ENCODE results near the gene UPK3B. TPM values are rescaled to one million over a fixed set of nuclear protein-coding genes. Genes with fewer than 3 reads are reported as not detected.
"Not testable (repeated sequence)": the region's sequence is repeated elsewhere in the genome, so short reads cannot be mapped to it uniquely, and the experiment has no call there.

UPK3B gene
- total RNA-seq, 1 experiment from 2014 or later = 0.64 TPM

DNA sequence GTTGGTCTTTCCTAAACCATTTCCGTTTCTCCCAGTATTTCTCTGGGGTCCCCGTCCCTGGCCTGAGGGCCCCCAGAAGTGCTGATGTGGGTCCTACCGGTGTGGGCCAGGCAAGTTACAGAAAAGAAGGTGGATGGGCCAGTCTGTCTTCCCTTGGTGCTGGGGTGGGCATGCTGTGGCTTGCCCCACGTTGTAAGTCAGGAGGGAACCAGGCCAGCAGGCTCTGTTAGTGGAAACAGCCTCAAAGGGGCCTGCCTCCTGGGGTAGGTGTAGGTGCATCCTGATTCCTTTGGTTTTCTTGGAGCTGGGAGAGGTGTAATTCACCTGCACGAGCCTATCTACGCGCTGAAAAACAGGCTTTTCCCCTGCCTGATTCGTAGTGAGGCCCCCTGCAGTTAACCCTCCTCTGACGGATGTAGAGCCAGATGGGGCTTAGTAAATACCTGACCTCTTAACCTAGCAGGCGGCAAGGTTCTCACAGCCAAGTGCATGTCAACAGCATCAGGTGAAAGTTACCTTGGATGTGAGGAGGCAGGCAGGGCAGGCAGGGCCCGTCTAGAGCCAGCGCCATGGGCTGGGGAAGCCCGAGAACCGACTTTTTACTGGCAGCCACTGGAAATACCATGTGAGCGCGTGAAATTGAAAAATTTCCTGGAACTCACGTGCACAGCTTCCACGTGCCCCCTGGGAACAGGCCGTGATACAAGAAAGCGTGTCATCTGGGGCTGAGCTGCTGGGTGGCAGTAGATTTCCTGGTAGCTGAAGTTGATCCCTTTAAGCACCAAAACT lies 24.3 kb upstream of the UPK3B start:
- in situ Hi-C loops (cut with HindIII; ENCODE audit: low pct_unique_long_range_greater_than_20kb, low sequenced_read_pairs); DNase-seq (ENCODE audit: low read depth): not testable (repeated sequence)

DNA sequence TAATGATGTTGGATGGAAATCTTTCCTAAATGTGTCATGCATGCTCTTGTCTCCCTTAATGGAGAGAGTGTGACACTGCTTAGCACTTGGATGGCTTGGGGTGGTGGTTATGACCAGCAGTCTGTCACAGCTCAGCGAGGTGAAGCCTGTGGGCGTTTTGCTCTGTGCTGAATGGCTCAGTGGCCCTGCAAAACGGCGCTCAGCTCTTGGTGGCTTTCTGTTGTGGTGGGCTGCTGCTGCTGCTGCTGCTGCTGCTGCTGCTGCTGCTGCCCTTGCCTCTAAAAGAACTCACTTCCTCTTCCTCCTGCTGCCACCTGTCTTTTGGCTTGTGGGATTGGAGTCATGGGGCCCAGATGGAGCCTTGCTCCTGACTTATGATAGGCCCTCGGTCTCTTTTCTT lies 23.7 kb upstream of the UPK3B start:
- DNase-seq (ENCODE audit: low read depth); in situ Hi-C loops (cut with HindIII; ENCODE audit: low pct_unique_long_range_greater_than_20kb, low sequenced_read_pairs): not testable (repeated sequence)

DNA sequence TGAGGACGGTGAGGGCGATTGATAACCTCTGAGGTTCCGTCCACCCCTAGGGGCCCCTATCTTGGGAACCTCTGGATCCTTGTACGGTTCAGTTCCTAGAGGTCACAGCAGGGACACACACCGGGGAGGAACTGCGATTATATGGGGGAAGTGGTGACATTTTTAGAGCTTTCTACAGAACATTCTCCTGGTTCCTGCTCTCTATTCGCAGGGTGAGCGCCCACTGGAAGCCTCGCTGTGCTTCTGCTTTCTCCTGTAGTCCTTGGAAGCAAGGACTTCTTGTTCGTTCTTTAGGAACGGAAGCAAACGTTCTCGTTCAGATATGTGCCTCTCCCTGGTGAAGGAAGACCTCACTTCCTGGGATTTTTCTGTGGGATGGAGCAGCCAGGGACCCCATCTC lies 22.4 kb upstream of the UPK3B start:
- in situ Hi-C loops (cut with HindIII; ENCODE audit: low pct_unique_long_range_greater_than_20kb, low sequenced_read_pairs); DNase-seq (ENCODE audit: low read depth): not testable (repeated sequence)

DNA sequence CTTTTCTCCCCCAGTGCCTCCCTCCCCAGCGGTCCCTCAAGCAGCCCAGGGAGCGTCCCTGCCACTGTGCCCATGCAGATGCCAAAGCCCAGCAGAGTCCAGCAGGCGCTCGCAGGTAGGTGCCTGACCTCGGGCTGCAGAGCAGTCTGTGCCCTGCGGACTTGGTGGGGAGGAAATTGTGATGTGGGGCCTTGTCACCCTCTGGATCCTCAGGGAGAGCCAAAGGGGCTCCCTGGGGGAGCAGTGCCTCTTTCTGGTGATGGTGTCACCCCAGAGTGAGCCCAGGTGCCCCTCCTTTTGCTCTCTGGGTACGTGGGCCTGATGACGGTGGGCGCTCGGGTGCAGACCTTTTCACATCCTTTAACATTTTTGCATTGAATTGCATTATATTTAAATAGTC lies 18.2 kb upstream of the UPK3B start:
- DNase-seq (ENCODE audit: low read depth); in situ Hi-C loops (cut with HindIII; ENCODE audit: low pct_unique_long_range_greater_than_20kb, low sequenced_read_pairs): not testable (repeated sequence)

DNA sequence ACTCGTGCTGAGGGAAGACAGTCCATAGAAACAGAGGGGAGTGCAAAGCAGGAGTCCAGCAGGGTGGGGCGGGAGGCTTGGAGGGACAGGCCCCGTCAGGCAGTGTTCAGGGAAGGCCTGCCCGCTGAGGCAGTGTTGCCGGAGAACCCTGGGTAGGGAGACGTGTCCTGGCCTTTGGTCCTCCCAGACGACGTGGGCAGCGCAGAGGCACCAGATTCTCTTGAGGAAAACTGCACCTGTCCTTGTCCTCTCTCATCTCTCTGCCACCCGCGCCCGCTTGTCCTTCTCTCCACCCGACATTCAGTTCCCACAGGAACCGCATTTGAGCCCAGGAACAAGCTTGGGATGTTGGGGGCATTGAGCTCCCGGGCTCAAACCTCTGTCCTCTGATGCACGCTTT lies 14.6 kb upstream of the UPK3B start:
- in situ Hi-C loops (cut with HindIII; ENCODE audit: low pct_unique_long_range_greater_than_20kb, low sequenced_read_pairs); DNase-seq (ENCODE audit: low read depth): not testable (repeated sequence)

DNA sequence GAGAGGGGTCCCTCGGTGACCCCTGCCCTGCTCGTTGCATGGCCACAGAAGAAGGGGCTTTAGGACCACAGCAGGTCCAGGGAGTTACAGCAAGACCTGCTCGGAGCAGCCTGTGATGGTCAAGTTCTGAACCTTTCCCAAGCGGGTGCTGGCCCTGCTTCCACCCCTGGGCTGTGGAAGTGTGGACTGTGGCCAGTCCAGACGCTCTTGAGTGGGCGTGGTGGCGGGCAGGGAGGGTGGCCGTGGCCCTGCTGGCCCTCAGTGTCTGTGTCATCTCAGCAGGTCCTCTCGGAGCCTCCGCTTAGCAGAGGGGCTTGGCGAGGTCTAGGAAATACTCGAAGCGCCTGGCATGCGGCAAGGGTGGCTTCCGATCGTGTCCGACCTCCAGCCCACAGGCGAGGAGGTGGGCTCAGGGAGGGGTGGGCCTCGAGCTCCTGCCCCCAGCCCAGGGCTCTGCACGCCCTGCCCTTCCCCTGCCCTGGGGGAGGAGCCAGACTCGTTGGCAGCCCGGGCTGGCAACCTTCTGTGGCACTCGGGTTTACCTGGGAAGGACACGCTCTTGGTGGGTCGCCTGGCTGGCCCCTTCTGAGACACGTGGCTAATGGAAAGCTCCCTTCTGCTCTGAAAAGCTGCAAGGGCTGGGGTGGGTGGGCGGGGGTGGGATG lies 12.3 kb upstream of the UPK3B start:
- in situ Hi-C loops (cut with HindIII; ENCODE audit: low pct_unique_long_range_greater_than_20kb, low sequenced_read_pairs); DNase-seq (ENCODE audit: low read depth): not testable (repeated sequence)

DNA sequence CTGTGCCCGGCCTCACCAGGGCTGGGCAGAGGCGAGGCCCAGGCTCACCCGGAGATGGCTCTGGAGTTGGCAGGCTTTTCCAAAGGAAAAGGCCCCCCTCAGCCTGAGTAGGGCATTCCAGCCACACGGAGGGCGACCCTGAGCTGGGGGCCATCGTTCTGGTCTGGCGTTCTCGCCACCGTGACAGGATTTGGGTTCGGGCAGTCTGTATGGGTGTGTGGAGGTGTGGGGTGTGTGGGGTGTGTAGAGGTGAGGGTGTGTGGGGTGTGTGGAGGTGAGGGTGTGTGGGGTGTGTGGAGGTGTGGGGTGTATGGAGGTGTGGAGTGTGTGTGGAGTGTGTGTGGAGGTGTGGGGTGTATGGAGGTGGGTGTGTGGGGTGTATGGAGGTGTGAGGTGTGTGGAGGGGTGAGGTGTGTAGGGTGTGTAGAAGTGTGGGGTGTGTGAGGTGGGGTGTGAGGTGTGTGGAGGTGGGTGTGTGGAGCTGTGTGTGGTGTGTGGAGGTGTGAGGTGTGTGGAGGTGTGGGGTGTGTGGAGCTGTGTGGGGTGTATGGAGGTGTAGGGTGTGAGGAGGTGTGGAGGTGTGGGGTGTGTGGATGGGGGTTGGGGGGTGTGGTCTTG lies 11.7 kb upstream of the UPK3B start:
- in situ Hi-C loops (cut with HindIII; ENCODE audit: low pct_unique_long_range_greater_than_20kb, low sequenced_read_pairs); DNase-seq (ENCODE audit: low read depth): not testable (repeated sequence)

DNA sequence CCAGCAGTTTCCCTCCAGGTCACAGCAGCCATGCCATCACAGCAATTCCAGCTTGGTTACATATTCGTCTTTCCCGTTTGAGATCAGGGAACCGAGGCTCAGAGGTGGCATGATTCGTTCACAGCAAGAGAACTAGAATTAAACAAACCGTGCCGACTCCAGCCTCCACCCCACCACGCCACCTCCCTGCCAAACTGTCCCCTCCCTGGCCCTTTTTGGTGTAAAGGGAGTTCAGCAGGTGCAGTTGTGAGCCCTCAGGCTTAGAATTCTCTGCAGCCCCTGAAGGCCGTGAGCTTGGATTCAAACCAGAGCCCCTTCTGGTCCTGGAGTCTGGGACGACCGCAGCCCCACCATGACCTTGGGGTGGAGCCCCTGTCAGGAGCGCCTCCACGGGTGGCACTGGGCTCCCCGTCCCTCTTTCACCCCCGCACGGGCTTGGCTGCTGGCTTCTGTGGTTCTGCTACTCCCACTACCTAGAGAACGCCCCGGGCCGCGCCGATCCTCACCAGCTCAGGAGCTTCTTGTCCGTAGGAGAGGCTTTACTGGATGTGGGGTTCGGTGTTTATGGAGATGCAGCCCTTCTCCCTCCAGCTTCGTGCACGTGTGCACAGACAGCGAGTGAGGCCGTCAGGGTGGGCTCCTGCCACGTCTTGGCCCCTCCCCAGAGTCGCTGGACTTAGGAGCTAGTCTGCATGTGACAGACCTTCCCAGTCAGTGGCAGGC lies 11.0 kb upstream of the UPK3B start:
- in situ Hi-C loops (cut with HindIII; ENCODE audit: low pct_unique_long_range_greater_than_20kb, low sequenced_read_pairs); DNase-seq (ENCODE audit: low read depth): not testable (repeated sequence)

DNA sequence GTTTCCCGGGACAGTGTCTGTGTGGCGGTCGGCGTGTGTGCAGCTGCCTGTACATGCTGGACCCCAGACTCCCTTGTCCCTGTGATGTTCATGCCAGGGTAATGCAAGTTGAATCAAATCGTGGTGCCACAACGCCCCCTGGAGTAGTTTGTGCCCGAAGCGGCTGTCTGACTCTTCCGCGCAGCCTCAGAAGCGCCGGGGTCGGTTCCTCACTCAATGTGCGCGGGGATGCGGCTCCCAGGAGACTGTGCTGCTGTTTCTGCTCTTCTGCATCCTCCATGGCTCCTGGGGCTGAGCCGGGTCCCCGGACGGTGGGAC lies 10.5 kb upstream of the UPK3B start:
- in situ Hi-C loops (cut with HindIII; ENCODE audit: low pct_unique_long_range_greater_than_20kb, low sequenced_read_pairs); DNase-seq (ENCODE audit: low read depth): not testable (repeated sequence)

DNA sequence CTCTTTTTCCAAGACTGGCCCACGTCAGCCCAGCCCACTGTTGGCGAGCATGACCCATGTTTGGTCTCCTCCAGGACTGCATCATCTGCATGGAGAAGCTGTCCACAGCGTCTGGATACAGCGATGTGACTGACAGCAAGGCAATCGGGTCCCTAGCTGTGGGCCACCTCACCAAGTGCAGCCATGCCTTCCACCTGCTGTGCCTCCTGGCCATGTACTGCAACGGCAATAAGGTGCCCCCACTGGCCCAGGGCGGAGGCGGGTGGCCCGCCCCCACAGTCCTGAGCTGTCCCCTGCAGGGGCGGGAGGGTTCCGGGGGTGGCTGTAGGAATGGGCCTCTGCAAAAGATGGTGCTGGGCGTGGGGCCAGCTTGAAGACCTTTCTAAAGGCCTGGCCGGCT lies 8.1 kb upstream of the UPK3B start:
- DNase-seq (ENCODE audit: low read depth); in situ Hi-C loops (cut with HindIII; ENCODE audit: low pct_unique_long_range_greater_than_20kb, low sequenced_read_pairs): not testable (repeated sequence)

DNA sequence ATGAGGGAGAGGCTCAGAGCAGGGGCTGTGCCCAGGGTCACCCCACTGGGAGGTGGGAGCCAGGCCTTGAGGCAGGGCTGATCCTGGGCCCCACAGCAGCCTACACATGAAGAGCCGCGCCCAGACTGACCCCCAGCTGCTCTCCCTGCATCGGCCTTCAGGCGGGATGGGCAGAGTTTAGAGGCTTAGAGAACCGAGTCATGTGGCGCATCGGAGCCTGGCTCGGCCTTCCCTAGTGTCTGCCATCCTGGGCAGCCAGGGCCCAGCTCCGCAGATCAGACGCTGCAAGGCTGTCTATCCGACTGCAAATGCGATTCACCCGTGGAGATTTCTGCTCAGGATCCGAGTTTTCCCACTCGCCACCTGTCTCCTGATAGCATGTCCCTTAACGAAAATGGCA lies 7.5 kb upstream of the UPK3B start:
- in situ Hi-C loops (cut with HindIII; ENCODE audit: low pct_unique_long_range_greater_than_20kb, low sequenced_read_pairs); DNase-seq (ENCODE audit: low read depth): not testable (repeated sequence)

DNA sequence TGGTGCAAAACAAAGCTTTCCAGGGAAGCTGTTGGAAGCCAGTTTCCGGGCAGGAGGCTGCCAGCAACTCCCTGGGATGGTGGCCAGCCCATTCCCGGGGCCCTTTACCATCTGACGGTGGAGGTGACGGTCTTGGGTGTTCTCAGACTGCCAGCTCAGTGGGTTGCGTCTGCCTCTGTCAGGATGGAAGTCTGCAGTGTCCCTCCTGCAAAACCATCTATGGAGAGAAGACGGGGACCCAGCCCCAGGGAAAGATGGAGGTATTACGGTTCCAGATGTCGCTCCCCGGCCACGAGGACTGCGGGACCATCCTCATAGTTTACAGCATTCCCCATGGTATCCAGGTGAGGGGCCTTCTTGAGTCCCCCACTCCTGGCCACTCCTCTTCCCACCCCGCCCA lies 7.1 kb upstream of the UPK3B start:
- in situ Hi-C loops (cut with HindIII; ENCODE audit: low pct_unique_long_range_greater_than_20kb, low sequenced_read_pairs) = not testable (repeated sequence)

DNA sequence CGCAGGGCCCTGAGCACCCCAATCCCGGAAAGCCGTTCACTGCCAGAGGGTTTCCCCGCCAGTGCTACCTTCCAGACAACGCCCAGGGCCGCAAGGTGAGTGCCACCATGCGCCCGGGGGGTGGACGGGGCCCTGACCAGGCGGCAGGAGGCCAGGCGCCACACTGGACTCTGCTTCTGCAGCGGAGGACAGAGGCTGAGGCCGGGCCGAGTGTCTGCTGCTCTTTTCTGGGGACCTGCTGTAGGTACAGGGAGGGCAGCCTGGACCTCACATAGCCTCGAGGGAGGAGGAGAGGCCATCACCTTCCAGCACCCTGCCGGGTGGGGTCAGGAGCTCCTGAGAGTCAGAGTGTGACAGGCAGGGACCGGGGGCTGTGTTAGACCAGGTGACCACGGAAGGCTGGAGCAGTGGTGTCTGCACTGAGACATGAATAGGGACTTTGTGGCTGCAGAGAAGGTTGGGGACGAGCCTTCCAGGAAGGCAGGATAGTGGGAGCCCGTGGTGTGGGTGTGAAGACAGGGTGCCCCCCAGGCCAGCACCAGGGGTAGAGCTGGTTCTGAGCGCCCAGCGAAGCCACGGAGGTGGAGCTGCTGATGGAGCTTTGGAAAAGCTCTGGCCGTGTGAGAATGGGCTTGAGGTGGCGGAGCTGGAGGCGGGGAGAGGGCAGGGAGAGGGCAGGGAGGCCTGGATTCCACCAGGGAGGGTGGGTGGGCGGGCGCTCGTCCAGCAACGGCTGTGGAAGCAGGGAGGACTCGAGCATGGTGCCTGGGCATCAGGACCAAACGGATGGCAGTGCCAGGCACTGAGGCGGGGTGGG lies 5.8 kb upstream of the UPK3B start:
- DNase-seq (ENCODE audit: low read depth); in situ Hi-C loops (cut with HindIII; ENCODE audit: low pct_unique_long_range_greater_than_20kb, low sequenced_read_pairs): not testable (repeated sequence)

More for the DNA sequence above, 7.1 kb upstream of the UPK3B start:
- DNase-seq (ENCODE audit: low read depth) = not testable (repeated sequence)

DNA sequence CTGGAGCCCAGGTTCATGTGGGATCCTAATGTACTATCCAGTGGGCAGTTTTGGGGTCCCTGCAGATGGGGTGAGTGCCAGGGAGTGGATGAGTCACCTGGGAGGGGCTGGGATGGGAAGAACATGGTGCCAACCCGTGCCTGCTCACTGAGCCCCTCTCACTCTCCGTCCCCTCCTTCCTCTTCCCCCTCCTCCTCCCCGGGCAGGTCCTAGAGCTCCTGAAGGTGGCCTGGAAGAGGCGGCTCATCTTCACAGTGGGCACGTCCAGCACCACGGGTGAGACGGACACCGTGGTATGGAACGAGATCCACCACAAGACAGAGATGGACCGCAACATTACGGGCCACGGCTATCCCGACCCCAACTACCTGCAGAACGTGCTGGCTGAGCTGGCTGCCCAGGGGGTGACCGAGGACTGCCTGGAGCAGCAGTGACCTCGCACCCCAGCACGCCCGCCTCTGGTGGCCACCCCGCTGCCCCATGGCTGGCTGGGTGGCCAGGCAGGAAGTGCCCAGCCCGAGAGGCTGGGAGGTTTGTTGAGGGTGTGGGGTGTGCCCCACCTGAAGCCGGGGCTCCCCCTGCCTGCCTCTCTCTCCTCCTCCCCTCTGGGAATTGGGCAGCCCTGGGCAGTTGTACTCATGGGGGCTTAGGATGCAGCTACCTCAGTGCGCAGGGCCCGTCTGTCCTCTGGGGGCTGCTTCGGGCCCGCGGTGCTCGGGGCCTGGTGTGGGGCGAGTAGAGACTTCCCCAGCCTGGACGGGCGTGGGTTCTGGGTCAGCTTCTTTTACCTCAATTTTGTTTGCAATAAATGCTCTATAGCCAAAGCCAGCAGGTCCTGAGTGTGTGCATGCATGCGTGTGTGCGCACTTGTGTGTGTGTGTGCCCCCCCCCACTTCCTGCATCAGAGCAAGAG lies 4.9 kb upstream of the UPK3B start:
- DNase-seq (ENCODE audit: low read depth) = no peak
- in situ Hi-C loops (cut with HindIII; ENCODE audit: low pct_unique_long_range_greater_than_20kb, low sequenced_read_pairs) = no loop called here

DNA sequence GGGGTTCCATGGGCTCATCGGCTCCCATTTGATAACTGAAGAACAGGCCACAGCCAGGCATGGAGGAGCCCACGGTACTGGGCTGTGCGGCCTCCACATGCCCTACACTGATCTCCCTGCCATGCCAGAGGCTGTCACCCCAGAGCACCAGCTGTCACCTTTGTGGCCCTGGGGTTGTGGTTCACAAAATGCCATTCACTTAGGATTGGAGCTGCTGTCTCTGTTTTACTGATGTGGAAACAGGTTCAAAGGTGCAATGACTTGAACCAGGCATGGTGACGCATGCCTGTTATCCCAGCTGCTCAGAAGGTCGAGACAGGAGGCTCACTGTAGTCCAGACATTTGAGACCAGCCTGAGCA lies 4.3 kb upstream of the UPK3B start:
- in situ Hi-C loops (cut with HindIII; ENCODE audit: low pct_unique_long_range_greater_than_20kb, low sequenced_read_pairs) = no loop called here

DNA sequence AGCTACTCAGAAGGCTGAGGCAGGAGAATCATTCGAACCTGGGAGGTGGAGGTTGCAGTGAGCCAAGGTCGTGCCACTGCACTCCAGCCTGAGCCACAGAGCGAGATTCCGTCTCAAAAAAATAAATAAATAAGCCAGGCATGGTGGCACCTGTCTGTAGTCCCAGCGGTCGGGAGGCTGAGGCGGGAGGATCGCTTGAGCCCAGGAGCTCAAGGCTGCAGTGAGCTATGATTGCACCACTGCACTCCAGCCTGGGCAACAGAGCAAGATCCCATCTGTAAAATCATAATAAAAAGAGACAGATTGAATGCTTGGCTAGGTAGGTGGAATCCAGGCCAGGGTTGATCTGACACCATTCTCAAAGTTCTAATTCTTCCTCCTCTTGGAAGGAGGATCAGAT lies 3.7 kb upstream of the UPK3B start:
- DNase-seq (ENCODE audit: low read depth); in situ Hi-C loops (cut with HindIII; ENCODE audit: low pct_unique_long_range_greater_than_20kb, low sequenced_read_pairs): not testable (repeated sequence)

More for the DNA sequence above, 4.3 kb upstream of the UPK3B start:
- no peak for DNase-seq (ENCODE audit: low read depth)
